ELF-1 (cell line): ENCODE data around the gene CD99.

Experiments
- DNase-seq: peaks from one replicate; pipeline ENCODE4 v3.0.0-alpha.2; 2016; ENCODE audit warnings: low read depth, low spot score

The CD99 gene, protein sequence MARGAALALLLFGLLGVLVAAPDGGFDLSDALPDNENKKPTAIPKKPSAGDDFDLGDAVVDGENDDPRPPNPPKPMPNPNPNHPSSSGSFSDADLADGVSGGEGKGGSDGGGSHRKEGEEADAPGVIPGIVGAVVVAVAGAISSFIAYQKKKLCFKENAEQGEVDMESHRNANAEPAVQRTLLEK

DNA sequence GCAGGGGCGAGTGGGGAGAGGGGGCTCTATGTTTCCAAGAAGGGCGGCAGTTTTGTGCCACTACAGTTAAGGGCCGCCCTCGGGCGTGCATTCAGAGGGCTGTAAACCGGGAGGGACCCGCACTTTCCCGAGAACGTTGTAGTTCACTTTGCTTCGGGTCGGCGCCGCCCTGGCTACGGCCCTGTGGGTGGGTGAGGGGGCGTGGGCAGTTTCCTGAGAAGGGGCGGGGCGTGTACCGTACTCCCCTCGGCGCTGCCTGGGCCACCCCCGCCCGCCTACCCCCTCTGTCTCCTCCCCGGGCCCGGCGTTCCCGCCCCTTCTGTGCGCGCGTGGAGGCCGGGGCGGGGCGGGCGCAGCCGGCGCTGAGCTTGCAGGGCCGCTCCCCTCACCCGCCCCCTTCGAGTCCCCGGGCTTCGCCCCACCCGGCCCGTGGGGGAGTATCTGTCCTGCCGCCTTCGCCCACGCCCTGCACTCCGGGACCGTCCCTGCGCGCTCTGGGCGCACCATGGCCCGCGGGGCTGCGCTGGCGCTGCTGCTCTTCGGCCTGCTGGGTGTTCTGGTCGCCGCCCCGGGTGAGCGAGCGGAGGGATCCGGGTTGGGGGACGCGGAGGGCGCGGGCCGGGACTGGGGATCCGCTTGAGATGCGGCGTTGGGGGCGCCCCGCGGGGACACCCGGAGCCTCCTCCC is at the start of gene CD99:
Gene CD99 (plus strand): TSS at position 440 of the 687 bp plus-strand sequence. CDS start 66 bp downstream, at position 506.
- peak; percentile 85 for DNase-seq

DNA sequence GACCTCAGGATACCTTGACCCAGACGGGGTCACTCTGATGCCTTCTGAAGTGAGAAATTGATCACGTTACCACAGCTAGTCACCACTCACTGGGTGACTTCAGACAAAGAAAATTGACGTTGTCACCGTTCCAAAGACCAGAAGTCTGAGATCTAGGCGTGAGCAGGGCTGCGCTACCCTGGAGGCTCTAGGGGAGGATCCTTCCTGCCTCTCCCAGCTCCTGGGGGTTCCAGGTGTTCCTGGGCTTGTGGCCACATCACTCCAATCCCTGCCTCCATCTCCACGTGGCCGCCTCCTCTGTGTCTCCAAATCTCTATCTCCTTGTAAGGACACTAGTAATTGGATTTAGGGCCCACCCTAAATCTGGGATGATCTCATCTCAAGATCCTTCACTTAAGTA is 48.9 kb upstream of the CD99 start:
- no peak for DNase-seq

DNA sequence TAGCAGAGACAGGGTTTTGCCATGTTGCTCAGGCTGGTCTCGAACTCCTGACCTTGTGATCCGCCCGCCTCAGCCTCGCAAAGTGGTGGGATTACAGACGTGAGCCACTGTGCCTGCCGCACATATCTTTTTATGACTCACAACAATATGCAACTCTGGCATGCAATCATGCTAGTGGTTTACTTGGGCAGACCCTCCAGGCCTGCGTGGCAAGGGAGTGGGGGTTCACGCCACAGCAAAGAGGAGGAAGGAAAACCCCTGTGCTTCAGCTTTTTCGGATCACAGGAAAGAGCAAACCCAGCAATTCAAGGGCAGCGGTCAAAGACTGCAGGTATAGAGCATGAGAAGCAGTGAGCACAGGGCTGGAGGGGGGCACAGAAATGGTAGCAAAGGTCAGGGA is 48.3 kb upstream of the CD99 start:
- no peak for DNase-seq

DNA sequence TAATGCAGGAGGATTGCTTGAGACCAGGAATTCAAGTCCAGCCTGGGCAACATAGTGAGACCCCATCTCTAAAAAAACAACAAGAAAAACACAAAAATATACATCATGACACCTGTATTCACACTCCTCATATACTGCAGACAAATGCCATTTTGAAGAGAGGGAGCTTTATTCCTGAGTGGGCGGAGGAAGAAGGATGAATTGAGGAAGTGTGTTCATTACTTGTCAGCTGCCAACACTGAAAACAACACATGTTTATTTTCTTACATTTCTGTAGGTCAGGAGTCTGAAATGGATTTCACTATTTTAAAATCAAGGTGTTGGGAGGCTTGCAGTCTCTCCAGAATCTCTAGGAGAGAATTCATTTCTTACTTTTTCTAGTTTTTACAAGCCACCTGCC is 47.2 kb upstream of the CD99 start:
- no peak for DNase-seq

DNA sequence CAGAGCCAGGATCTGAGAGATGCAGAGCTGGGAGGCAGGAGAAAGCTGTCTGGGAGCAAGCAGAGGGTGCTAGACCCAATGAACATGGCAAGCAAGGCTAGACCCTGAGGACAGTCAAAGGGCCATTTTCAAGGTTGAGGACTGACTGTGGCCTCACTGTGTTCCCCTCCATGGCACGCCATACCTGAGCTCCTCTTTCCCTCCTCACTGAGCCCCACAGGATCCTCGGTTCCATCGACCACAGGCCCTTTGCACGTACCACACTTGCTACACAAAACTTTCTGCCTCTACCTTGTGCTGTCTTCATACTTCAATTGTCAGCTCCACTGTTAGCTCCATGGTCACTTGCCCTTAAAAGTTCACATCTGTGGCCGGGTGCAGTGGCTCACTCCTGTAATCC is 45.5 kb upstream of the CD99 start:
- DNase-seq: no peak

DNA sequence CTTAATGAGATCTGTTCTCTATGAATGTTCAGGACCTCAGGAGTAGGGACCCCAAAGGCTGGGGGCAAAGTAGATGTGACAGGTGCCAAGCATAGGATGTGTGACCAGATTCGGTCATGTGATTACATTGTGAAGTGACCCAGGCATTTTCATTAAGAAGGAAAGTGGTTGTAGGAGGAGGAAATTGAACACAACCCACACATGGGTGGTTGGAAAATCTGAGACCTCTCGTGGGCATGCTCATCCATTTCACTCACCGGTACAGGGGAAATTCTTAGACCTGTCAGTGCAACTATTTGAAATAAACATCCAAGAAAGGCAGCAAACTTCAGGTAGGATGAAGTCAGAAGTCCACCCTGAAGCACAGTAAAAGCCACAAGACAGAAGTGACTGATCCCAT is 43.5 kb upstream of the CD99 start:
- DNase-seq: no peak

DNA sequence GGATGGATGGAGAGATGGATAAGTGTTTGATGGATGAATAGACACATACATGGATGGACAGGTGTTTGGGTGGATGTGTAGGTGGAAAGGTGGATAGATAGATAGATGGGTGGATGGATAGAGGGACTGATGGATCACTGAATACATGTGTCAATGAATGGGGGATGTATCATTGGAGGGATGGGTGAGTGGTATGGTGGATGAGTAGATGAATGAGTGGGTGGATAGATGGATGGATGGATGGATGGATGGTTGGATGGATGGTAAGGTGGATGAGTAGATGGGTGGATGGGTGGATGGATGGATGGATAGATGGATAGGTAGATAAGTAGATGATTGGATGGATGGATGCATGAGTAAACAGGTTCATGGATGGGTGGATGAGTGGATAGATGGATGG is 41.1 kb upstream of the CD99 start:
- DNase-seq: no peak

DNA sequence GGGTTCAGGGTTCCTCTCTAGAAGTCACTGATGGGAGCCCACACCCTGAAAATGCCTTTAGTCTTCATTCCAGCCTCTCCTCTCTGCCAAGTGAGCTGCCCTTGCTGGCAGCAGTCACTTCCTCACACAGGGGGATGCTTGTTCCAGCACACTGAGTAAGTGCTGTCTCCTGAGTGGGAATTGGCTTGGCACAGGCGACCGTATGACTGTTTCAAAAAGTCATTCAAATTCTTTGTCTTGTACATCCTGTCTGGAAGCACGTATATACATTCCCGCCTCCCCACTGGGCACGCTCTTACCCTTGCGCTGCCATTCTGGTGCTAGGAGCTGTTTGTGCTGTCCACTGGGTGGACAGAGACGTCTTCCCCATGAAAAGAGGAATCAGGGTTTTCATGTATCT is 40.2 kb upstream of the CD99 start:
- DNase-seq: no peak

DNA sequence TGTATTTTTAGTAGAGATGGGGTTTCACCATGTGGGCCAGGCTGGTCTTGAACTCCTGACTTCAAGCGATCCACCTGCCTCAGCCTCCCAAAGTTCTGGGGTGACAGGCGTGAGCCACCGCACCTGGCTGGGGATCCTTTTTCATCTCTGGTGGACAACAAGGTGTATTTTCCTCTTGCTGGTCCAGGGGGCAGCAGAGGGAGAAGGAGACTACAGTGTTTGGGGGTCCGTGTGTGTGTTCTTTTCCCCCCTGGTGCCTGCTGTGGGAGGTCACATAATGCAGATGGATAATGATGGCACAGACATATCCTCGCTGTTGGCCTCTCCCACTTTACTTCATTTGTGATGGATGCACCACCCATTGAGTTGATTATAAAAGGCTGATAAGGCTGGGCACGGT is 39.0 kb upstream of the CD99 start:
- DNase-seq: peak; percentile 20

DNA sequence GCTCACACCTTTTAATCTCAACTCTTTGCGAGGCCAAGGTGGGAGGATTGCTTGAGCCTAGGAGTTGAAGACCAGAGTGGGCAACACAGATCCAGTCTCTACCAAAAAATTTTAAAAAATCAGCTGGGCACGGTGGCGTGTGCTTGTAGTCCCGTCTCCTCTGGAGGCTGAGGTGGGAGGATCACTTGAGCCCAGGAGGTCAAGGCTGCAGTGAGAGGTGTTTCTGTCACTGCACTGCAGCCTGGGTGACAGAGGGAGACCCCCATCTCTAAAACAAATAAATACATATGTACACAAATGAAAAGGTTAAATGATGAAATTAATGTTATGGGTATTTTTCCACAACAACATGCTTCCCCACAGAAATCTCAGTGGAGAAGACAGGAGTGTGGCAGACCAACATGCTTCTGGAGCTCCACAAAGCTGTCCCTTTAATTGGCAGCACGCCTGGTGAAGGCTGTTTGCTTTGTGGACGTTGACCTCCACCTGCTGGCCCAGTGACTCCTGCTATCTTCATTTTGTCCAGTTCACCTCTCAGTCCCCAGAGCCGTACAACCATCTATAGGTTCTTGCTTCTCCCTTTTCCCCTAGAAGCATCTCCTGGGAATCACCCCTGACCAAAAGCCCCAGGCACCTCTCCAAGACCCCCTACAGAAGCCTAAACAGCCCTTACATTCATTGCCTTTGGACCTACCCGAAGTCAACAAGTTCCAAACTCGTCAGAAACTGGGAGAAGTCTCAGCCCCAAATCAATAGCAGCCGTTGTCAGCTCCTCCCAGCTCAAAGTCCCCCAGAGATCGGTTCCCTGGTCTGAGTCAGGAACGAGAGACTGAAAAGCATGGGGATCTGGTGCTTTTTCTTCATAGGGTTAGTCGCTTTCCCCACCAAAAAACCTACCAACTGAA is 36.4 kb upstream of the CD99 start:
- peak; percentile 33 for DNase-seq

DNA sequence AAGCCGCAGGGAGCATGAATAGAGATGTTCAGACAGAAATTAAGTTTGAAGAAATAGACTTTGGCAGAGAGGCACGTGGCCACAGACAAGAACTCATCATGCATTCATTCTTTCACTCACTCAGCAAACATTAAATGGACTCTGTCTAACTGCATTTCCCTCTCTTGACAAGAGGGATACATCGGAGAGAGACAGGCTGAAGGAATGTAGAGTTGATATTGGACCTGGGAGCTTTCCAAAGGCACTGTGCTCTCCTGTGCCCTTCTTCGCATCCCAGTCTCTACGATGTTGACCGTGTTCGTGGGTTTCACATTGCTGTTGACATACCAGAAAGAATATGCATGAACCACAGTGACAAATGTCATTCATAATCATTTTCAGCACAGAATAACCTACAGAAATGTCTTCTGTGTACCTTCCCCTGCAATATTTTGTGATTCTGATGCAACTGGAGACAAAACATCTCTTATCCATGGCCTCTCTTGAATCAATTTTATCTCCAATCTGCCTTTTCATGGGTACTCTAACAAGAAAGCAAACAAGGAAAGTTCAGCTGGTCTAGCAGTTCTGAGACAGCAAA is 34.7 kb upstream of the CD99 start:
- DNase-seq: no peak

DNA sequence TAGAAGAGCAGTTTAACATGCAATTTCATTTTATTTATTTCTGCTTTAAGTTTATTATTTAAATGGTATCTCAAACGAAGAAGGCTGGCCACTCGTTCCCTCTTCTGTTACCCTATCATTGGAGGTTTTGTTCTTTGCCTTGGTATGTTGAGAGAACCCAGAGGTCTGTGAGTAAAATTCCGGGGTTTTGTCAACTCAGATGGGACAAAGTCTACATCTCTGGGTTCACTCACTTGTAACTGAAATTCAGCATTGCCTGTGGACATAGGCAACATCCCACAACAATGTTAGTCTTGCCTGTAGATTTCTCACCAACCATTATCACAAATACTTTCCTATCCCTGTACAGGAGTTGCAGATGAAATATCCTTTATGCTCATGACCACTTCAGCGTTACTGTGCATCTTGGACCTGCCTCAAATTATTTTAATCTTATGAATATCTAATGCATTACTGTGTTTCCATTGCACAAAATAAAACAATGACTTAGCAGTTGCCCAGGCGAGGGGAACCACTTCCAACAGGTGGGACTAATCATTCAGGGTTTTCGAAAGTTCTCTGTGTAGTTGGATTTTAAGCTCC is 33.5 kb upstream of the CD99 start:
- no peak for DNase-seq

DNA sequence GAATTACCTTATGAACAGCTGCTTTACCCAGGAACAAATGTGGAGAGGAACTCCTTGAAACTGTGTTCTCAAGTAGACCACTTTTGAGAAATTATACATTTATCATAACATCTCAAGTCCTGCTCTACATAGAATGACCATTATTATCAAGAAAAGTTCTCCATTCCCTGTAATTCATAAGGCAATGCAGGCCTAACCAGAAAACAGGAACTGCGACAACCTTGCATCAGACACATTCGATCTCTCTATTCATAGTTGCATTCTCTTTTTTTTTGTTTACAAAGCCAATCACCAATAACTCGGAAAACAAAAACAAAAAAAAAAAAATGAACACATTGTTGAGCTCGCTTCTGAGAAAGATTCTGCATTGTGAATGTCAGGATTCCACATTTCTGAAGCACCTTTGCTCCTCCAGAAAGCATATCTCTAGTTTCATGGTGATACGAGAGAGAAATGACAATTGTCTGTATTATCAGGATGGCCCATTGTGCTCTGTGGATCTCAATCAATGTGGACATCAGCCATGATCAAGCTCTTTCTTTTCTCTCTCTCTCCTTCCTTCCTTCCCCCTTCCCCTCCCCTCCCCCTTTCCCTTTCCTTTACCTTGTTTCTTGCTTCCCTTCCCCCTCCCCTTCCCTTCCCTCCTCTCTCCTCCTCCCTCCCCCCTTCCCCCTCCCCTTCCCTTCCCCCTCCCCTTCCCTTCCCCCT is 32.4 kb upstream of the CD99 start:
- no peak for DNase-seq

DNA sequence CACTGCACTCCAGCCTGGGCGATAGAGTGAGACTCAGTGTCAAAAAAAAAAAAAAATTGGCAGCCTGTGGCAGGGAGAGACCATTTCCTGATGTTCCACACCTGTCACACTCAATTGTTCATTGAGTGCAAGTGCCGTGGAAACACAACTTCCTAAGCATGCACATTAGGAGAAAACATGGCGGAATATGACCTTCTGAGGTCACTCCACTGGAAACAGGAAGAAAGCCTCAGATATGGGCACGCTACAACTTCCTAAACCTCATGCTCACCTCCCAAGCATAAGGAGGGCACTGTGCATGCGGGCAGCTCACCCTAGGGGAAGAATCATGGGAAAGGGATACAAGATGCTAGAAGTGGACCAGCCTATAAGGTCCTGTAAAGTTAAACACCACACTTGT is 28.5 kb upstream of the CD99 start:
- no peak for DNase-seq

DNA sequence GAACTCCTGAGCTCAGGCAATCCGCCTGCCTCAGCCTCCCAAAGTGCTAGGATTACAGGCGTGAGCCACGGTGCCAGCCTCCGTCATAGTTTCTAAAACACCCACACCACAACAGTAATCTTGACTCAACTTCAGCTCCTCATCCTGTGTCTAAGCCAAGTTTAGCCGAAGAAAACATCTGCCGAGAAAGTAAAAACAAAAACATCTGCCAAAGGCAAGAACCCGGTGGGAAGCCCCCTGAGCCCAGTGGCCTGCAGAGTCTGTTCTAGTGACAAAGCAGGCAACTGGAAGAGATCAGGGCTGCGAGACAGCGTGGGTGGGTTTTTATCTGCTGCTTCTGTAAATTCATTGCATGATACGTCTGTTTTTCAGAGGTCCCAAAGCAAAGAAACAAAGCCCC is 26.6 kb upstream of the CD99 start:
- DNase-seq: peak; percentile 12

DNA sequence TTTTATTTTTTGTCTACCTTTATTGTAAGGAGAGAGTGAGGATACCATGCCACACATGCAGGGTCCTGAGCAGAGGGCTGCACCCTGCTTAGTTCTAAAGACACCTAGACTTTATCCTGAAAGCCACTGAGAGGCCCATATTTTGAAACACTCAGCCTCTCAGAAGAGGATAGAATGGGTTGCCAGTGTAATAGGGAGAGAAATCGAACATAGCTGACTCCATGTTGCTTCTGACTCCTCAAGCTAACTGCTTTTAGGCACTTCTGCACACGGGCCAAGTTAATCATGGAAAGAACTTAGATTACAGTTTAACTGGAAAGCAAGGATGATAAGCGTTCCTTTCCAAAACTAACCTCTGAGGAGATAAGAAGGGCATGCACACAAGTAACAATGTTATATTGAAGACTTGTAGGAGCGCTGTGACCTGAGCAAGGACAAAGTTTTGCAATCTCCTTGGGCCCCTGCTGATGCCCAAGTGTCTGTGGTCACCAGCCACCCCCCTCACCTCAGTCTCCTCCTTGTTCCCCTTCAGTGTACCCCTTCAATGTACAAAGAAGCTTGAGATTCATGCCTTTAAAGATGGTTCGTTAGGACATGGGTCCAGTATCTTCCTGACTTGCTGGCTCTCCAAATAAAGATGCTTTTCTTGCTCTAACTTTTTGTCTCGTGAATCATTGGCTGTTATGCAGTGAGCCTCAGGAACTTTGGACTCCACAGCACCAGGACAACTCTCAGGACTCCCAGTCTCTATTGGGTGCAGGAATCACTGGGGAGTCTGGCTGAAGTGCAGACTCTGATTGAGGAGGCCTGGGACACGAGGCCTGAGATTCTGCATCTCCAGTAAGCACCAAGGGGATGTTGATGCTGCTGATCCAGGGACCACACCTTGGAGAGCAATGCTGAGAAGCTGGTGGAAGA is 25.4 kb upstream of the CD99 start:
- no peak for DNase-seq

DNA sequence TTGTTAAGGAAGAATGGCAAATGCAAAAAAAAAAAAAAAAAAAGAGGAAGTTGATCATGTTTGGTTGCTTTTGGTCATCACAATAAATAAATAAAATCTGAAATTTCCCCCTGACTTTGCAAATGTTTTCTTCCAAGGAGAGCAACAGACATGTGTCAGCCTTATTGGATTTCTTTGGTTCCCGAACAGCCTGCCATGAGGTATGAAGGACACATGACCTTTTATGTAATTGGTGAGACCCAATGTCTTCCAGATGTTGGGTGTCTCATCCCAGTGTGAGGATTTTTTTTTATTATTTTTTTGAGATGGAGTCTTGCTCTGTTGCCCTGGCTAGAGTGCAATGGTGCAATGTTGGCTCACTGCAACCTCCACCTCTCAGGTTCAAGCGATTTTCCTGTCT is 24.6 kb upstream of the CD99 start:
- no peak for DNase-seq

DNA sequence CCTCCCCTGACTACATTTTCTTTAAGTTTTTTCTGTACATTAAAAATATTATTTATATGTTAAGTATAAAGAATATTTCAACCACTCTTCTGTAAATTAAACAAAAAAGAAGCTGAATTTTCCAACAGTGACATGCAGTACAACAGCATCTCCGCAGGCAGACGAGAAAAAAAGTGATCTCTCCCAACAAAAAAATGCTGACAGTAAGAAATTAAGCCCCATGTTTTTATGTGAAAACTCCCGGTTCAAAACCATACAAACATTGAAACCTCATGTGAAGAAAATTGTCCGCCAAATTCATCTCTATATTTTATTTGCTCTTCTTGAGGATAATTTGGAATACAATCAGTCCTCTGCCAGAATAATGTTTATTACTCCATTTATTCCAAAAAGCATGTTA is 20.1 kb upstream of the CD99 start:
- DNase-seq: no peak

DNA sequence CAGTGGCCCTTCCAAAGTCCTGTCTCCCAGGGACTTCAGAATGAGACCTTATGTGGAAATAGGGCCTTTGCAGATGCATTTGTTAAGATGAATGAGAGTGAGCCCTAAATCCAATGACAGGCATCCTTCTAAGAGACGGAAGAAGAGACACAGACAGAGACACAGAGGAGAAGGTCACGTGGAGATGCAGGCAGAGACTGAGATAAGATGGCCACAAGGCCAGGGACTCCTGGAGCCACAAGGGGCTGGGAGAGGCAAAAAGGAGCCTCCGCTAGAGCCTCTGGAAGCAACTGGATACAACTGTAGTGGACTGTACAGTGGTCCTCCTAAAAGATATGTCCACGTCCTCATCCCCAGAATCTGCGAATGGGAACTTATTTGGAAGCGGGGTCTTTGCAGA is 19.0 kb upstream of the CD99 start:
- no peak for DNase-seq

DNA sequence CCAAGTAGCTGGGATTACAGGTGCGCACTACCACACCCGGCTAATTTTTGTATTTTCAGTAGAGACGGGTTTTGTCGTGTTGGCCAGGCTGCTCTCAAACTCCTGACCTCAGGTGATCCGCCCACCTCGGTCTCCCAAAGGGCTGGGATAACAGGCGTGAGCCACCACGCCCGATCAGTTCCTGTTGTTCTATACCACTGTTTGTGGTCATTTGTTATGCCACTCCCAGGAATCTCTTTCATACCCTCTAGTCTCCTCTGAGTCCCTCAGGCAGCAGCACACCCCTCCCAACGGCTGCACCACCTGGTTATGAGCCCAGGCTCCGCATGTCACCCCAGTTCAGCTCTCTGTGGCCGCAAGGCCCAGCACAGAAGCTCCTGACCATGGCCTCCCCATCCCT is 17.5 kb upstream of the CD99 start:
- DNase-seq: no peak
